GM12872 (cell line): Measurements from ENCODE around the gene GTF3C2.

ENCODE experiments used
- CTCF ChIP-seq: IDR thresholded peaks from 3 replicates; pipeline ENCODE4 v1.5.1; 2011; ENCODE audit warnings: low read depth, mild to moderate bottlenecking, low read length, moderate library complexity; ENCODE audit not compliant: insufficient read depth

The GTF3C2 gene

GRCh38 chr2:27314709-27315108 lies 41.9 kb downstream of the GTF3C2 start:
- TF ChIP-seq CTCF, result no peak

- no peak for TF ChIP-seq CTCF
These were observed 42.5 kb downstream of the GTF3C2 start for GRCh38 chr2:27313882-27314645.

- TF ChIP-seq CTCF, result no peak
These were observed 44.4 kb downstream of the GTF3C2 start for GRCh38 chr2:27312152-27312551.

GRCh38 chr2:27309651-27310050 lies 46.9 kb downstream of the GTF3C2 start:
- TF ChIP-seq CTCF, result no peak

DNA sequence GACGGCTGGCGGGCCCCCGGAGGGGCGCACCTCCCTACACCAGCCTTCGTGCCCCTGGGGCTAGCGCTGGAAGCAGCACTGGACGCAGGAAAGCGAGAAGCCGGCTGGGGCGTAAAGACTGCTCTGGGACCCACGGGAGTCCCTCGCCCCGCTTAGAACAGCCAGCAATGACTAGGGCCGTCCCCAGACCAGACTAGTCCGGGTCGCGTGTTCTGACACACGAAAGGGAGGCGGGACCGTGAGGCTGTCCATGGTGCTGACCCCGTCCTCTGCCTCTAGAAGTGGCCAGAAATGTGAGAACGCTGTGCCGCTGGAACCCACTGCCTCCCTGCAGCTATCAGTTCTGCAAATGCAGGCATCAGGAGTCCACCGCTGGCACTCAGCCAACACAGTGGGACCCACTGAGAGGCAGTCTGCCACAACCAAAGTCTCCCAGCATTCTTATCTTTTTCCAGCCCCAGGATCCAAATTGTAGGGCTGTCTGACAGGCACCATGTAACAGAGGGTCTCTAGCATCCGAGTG lies 48.1 kb downstream of the GTF3C2 start, which contains the start of gene UCN:
Gene UCN (minus strand): TSS at position 87 of the 523 bp plus-strand sequence. CDS start 550 bp downstream, outside the sequence.
- no peak for TF ChIP-seq CTCF

GRCh38 chr2:27307545-27308358 lies 48.8 kb downstream of the GTF3C2 start:
- TF ChIP-seq CTCF, result no peak

DNA sequence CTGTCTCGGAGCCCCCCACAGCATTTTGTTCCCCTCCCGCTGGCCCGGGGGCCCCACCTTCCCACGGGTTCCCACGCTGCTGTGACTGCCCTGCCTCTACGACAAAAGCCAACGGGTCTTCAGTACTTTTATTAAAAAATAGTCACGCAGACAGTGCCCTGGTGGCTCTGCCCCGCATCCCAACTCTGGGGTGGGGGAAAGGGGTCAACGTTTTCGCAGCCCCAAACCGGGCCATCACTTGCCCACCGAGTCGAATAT lies 49.3 kb downstream of the GTF3C2 start:
- no peak for TF ChIP-seq CTCF
